ENCODE measurements around the gene PPP1R1A.

Gene PPP1R1A

GRCh38 chr12:54583726-54584125 is 4.7 kb downstream of the PPP1R1A start:
- Histone ChIP-seq H3K18ac (ENCODE audit: low read length) (peak overlapping the region; percentile 48), H3K9ac (ENCODE audit: low read depth, low read length, poor library complexity) (peak overlapping the region; percentile 24)
- WGBS, 2 donors (ENCODE audit: extremely low coverage in 2 of 2, insufficient read length in 2 of 2, insufficient replicate concordance in 1 of 2) = no CpG with 5 or more reads among the region's 4 CpGs

GRCh38 chr12:54581412-54581811 is 7.0 kb downstream of the PPP1R1A start:
- H3K9me3 ChIP-seq (replicated peaks in 1 of 2; ENCODE audit: control insufficient read depth in 2 of 2, insufficient read depth in 1 of 2, low read depth in 1 of 2, low read length in 2 of 2) = no peaks in the 10 kb centered on the region
- no CpG with 5 or more reads among the region's 6 CpGs for WGBS, 2 donors (ENCODE audit: extremely low coverage in 2 of 2, insufficient read length in 2 of 2, insufficient replicate concordance in 1 of 2)
- no peak overlapping the region for H3K27ac ChIP-seq (replicated peaks; ENCODE audit: low read length)
- H2AFZ ChIP-seq (ENCODE audit: low read length) = no peak overlapping the region
- no peak overlapping the region for H3K9ac ChIP-seq (ENCODE audit: low read depth, low read length, poor library complexity)
- H3K36me3 ChIP-seq (replicated peaks in 1 of 2; ENCODE audit: control insufficient read depth in 2 of 2, insufficient read depth in 2 of 2, low read length in 2 of 2) = no peaks in the 10 kb centered on the region
- no peak overlapping the region for H3K23ac ChIP-seq (ENCODE audit: low read depth, low read length, poor library complexity)
- no peak overlapping the region for H3K18ac ChIP-seq (ENCODE audit: low read length)
- no peak overlapping the region for H2BK15ac ChIP-seq (ENCODE audit: low read length)
- no peak overlapping the region for H3K4me3 ChIP-seq (ENCODE audit: low read length in 2 of 2)
- no peak overlapping the region for H3K4me2 ChIP-seq (ENCODE audit: insufficient read depth, low read length, poor library complexity, severe bottlenecking)
- peaks cover 0 to 24% (median 0%) of the 10 kb centered on the region in 3 experiments for H3K27me3 ChIP-seq (ENCODE audit: control insufficient read depth in 3 of 3, insufficient read depth in 3 of 3, low read depth in 1 of 3, low read length in 3 of 3)
- H4K91ac ChIP-seq (ENCODE audit: low read depth, low read length, poor library complexity) = no peak overlapping the region
- H2AK5ac ChIP-seq (ENCODE audit: low read depth, low read length) = no peak overlapping the region
- H4K8ac ChIP-seq (ENCODE audit: low read depth, low read length) = no peak overlapping the region
- H3K14ac ChIP-seq (ENCODE audit: low read length) = no peak overlapping the region
- H2BK120ac ChIP-seq (ENCODE audit: low read depth, low read length) = no peak overlapping the region
- peaks cover 0 to 19% of the 10 kb centered on the region in 2 donors for H3K4me1 ChIP-seq (ENCODE audit: control insufficient read depth in 2 of 2, insufficient read depth in 1 of 2, low read depth in 1 of 2, low read length in 2 of 2)
- DNase-seq (ENCODE audit: low spot score) = no peak
- H2BK5ac ChIP-seq (ENCODE audit: low read length) = no peak overlapping the region
- H2BK12ac ChIP-seq (ENCODE audit: low read length) = no peak overlapping the region
- H3K79me1 ChIP-seq (ENCODE audit: low read depth, low read length) = no peaks in the 10 kb centered on the region
- H3K4ac ChIP-seq (ENCODE audit: low read length) = no peak overlapping the region

More at GRCh38 chr12:54583726-54584125, 4.7 kb downstream of the PPP1R1A start:
- Histone ChIP-seq H3K27me3 (ENCODE audit: control insufficient read depth in 3 of 3, insufficient read depth in 3 of 3, low read depth in 1 of 3, low read length in 3 of 3) (peaks cover 0 to 45% (median 3%) of the 10 kb centered on the region in 3 experiments), H4K8ac (ENCODE audit: low read depth, low read length) (no peak overlapping the region), H3K79me1 (ENCODE audit: low read depth, low read length) (no peaks in the 10 kb centered on the region), H3K23ac (ENCODE audit: low read depth, low read length, poor library complexity) (no peak overlapping the region), H2BK12ac (ENCODE audit: low read length) (no peak overlapping the region), H3K4me2 (ENCODE audit: insufficient read depth, low read length, poor library complexity, severe bottlenecking) (no peak overlapping the region), H2BK5ac (ENCODE audit: low read length) (peak overlapping the region; percentile 13), H3K4me3 (ENCODE audit: low read length in 2 of 2) (no peak overlapping the region), H3K36me3 (replicated peaks in 1 of 2; ENCODE audit: control insufficient read depth in 2 of 2, insufficient read depth in 2 of 2, low read length in 2 of 2) (no peaks in the 10 kb centered on the region), H4K91ac (ENCODE audit: low read depth, low read length, poor library complexity) (no peak overlapping the region), H3K4ac (ENCODE audit: low read length) (no peak overlapping the region), H2BK15ac (ENCODE audit: low read length) (no peak overlapping the region), H2AK5ac (ENCODE audit: low read depth, low read length) (peak overlapping the region; percentile 67), H3K27ac (replicated peaks; ENCODE audit: low read length) (no peak overlapping the region), H3K4me1 (ENCODE audit: control insufficient read depth in 2 of 2, insufficient read depth in 1 of 2, low read depth in 1 of 2, low read length in 2 of 2) (peaks cover 0 to 27% of the 10 kb centered on the region in 2 donors), H3K14ac (ENCODE audit: low read length) (no peak overlapping the region), H3K9me3 (replicated peaks in 1 of 2; ENCODE audit: control insufficient read depth in 2 of 2, insufficient read depth in 1 of 2, low read depth in 1 of 2, low read length in 2 of 2) (no peaks in the 10 kb centered on the region), H2AFZ (ENCODE audit: low read length) (no peak overlapping the region), H2BK120ac (ENCODE audit: low read depth, low read length) (no peak overlapping the region)
- no peak for DNase-seq (ENCODE audit: low spot score)

DNA sequence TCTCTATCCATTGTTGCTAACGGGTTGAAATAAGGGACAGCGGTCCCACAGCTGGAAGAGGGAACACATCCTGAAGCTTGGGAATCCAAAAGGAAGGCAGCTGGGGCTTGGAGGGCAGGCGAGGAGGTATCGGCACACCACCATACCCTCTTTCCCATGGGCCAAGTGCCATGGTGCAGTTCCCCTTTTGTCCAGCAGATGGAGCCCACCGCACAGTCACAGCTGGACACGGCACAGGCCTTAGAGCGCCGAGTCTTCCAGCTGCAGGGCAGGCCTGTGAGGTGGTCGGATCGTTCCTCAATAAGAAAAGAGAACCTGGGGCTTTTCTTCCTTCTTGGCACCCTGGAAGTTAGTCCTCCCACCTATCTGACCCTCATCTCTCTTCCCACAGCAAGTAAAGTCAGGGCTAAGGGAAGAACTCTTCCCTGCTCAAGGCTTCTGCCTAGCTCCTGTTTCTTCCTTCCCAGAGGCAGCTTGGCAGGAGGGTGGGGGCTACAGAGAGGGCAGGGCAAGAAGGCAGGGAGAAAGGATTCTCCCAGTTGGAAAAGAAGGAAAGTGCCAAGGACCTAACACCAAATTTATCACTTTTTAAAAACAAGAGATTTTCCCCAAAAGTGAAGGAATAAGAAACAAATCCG is 8.6 kb downstream of the PPP1R1A start:
- H3K9me3 ChIP-seq (replicated peaks in 1 of 2; ENCODE audit: control insufficient read depth in 2 of 2, insufficient read depth in 1 of 2, low read depth in 1 of 2, low read length in 2 of 2) = no peaks in the 10 kb centered on the region
- no peaks in the 10 kb centered on the region for H3K36me3 ChIP-seq (replicated peaks in 1 of 2; ENCODE audit: control insufficient read depth in 2 of 2, insufficient read depth in 2 of 2, low read length in 2 of 2)
- H3K14ac ChIP-seq (ENCODE audit: low read length) = no peak overlapping the region
- H3K9ac ChIP-seq (ENCODE audit: low read depth, low read length, poor library complexity) = no peak overlapping the region
- H2BK15ac ChIP-seq (ENCODE audit: low read length) = no peak overlapping the region
- H4K8ac ChIP-seq (ENCODE audit: low read depth, low read length) = no peak overlapping the region
- peaks cover 0 to 16% (median 0%) of the 10 kb centered on the region in 3 experiments for H3K27me3 ChIP-seq (ENCODE audit: control insufficient read depth in 3 of 3, insufficient read depth in 3 of 3, low read depth in 1 of 3, low read length in 3 of 3)
- no peak overlapping the region for H2AK5ac ChIP-seq (ENCODE audit: low read depth, low read length)
- H2BK5ac ChIP-seq (ENCODE audit: low read length) = no peak overlapping the region
- no peak overlapping the region for H3K4ac ChIP-seq (ENCODE audit: low read length)
- no peak overlapping the region for H3K4me2 ChIP-seq (ENCODE audit: insufficient read depth, low read length, poor library complexity, severe bottlenecking)
- peaks cover 0 to 19% of the 10 kb centered on the region in 2 donors for H3K4me1 ChIP-seq (ENCODE audit: control insufficient read depth in 2 of 2, insufficient read depth in 1 of 2, low read depth in 1 of 2, low read length in 2 of 2)
- H3K18ac ChIP-seq (ENCODE audit: low read length) = no peak overlapping the region
- H2AFZ ChIP-seq (ENCODE audit: low read length) = peak overlapping the region; percentile 64
- no CpG with 5 or more reads among the region's 11 CpGs for WGBS, 2 donors (ENCODE audit: extremely low coverage in 2 of 2, insufficient read length in 2 of 2, insufficient replicate concordance in 1 of 2)
- no peak overlapping the region for H2BK120ac ChIP-seq (ENCODE audit: low read depth, low read length)
- H2BK12ac ChIP-seq (ENCODE audit: low read length) = no peak overlapping the region
- no peak overlapping the region for H3K23ac ChIP-seq (ENCODE audit: low read depth, low read length, poor library complexity)
- peak; percentile 83 for DNase-seq (ENCODE audit: low spot score)
- no peak overlapping the region for H3K27ac ChIP-seq (replicated peaks; ENCODE audit: low read length)
- no peak overlapping the region for H4K91ac ChIP-seq (ENCODE audit: low read depth, low read length, poor library complexity)
- no peak overlapping the region for H3K4me3 ChIP-seq (ENCODE audit: low read length in 2 of 2)
- H3K79me1 ChIP-seq (ENCODE audit: low read depth, low read length) = no peaks in the 10 kb centered on the region

DNA sequence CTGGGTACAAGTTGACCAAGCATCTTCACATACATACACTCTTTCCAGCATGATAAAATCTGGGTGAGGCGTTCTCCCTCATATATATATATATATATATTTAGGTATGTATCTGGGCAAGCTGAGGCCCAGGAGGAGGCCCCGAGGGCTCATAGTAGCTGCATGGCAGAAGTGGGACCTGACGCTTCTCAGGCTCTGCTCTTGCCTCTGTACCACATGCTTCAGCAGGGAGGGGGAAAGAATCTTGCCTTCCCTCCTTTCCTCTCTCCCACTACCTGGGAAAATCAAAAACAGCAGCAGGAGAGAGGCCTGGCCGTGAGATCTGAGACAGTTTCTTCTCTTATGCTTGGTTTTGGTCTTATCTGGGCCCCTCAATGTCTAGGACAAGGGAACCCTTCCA is 9.2 kb downstream of the PPP1R1A start:
- no peak overlapping the region for H3K18ac ChIP-seq (ENCODE audit: low read length)
- H2BK12ac ChIP-seq (ENCODE audit: low read length) = no peak overlapping the region
- no peak for DNase-seq (ENCODE audit: low spot score)
- no peak overlapping the region for H2BK5ac ChIP-seq (ENCODE audit: low read length)
- no peak overlapping the region for H3K27ac ChIP-seq (replicated peaks; ENCODE audit: low read length)
- H3K23ac ChIP-seq (ENCODE audit: low read depth, low read length, poor library complexity) = no peak overlapping the region
- no peak overlapping the region for H3K4me2 ChIP-seq (ENCODE audit: insufficient read depth, low read length, poor library complexity, severe bottlenecking)
- no peak overlapping the region for H3K9ac ChIP-seq (ENCODE audit: low read depth, low read length, poor library complexity)
- H2AFZ ChIP-seq (ENCODE audit: low read length) = no peak overlapping the region
- no peak overlapping the region for H2BK120ac ChIP-seq (ENCODE audit: low read depth, low read length)
- no peaks in the 10 kb centered on the region for H3K79me1 ChIP-seq (ENCODE audit: low read depth, low read length)
- H3K36me3 ChIP-seq (replicated peaks in 1 of 2; ENCODE audit: control insufficient read depth in 2 of 2, insufficient read depth in 2 of 2, low read length in 2 of 2) = no peaks in the 10 kb centered on the region
- no peak overlapping the region for H3K4ac ChIP-seq (ENCODE audit: low read length)
- no peak overlapping the region for H2BK15ac ChIP-seq (ENCODE audit: low read length)
- peaks cover 0 to 16% (median 0%) of the 10 kb centered on the region in 3 experiments for H3K27me3 ChIP-seq (ENCODE audit: control insufficient read depth in 3 of 3, insufficient read depth in 3 of 3, low read depth in 1 of 3, low read length in 3 of 3)
- H3K14ac ChIP-seq (ENCODE audit: low read length) = no peak overlapping the region
- H3K9me3 ChIP-seq (replicated peaks in 1 of 2; ENCODE audit: control insufficient read depth in 2 of 2, insufficient read depth in 1 of 2, low read depth in 1 of 2, low read length in 2 of 2) = no peaks in the 10 kb centered on the region
- WGBS, 2 donors (ENCODE audit: extremely low coverage in 2 of 2, insufficient read length in 2 of 2, insufficient replicate concordance in 1 of 2) = no CpG with 5 or more reads among the region's 4 CpGs
- no peak overlapping the region for H3K4me3 ChIP-seq (ENCODE audit: low read length in 2 of 2)
- H2AK5ac ChIP-seq (ENCODE audit: low read depth, low read length) = no peak overlapping the region
- peaks cover 0 to 17% of the 10 kb centered on the region in 2 donors for H3K4me1 ChIP-seq (ENCODE audit: control insufficient read depth in 2 of 2, insufficient read depth in 1 of 2, low read depth in 1 of 2, low read length in 2 of 2)
- H4K91ac ChIP-seq (ENCODE audit: low read depth, low read length, poor library complexity) = no peak overlapping the region
- H4K8ac ChIP-seq (ENCODE audit: low read depth, low read length) = no peak overlapping the region
